CD4-positive, alpha-beta T cell treated with Interleukin-21 for 1 hour (primary cell): ENCODE data around the gene ATP1A4.

ENCODE experiments used
- DNase-seq: peaks from one replicate; pipeline ENCODE4 v3.0.0-alpha.2; 2020

ATP1A4 gene

GRCh38 chr1:160148121-160148520, 3.3 kb upstream of the ATP1A4 start:
- DNase-seq, result no peak

- DNase-seq, result no peak
Measured at GRCh38 chr1:160149233-160149632, 2.2 kb upstream of the ATP1A4 start.

GRCh38 chr1:160149716-160150115, 1.7 kb upstream of the ATP1A4 start:
- DNase-seq, result no peak

GRCh38 chr1:160154790-160155189, 3.4 kb downstream of the ATP1A4 start:
- DNase-seq, result no peak

- DNase-seq, result no peak
Measured at GRCh38 chr1:160156361-160156760, 5.0 kb downstream of the ATP1A4 start.

GRCh38 chr1:160157174-160157573, 5.8 kb downstream of the ATP1A4 start:
- no peak for DNase-seq

- no peak for DNase-seq
Measured at GRCh38 chr1:160158031-160158430, 6.6 kb downstream of the ATP1A4 start.

GRCh38 chr1:160158534-160158933, 7.1 kb downstream of the ATP1A4 start:
- no peak for DNase-seq

- no peak for DNase-seq
Measured at GRCh38 chr1:160159846-160160245, 8.4 kb downstream of the ATP1A4 start.

GRCh38 chr1:160161965-160162705, 10.7 kb downstream of the ATP1A4 start:
- no peak for DNase-seq

- no peak for DNase-seq
Measured at GRCh38 chr1:160162931-160163330, 11.5 kb downstream of the ATP1A4 start.

- no peak for DNase-seq
Measured at GRCh38 chr1:160163615-160164014, 12.2 kb downstream of the ATP1A4 start.

- no peak for DNase-seq
Measured at GRCh38 chr1:160164121-160164520, 12.7 kb downstream of the ATP1A4 start.

- DNase-seq, result no peak
Measured at GRCh38 chr1:160166166-160166868, 14.9 kb downstream of the ATP1A4 start.

GRCh38 chr1:160167056-160167455, 15.7 kb downstream of the ATP1A4 start:
- no peak for DNase-seq

GRCh38 chr1:160167580-160167979, 16.2 kb downstream of the ATP1A4 start:
- DNase-seq, result no peak

GRCh38 chr1:160168016-160168415, 16.6 kb downstream of the ATP1A4 start:
- no peak for DNase-seq

GRCh38 chr1:160168609-160169369, 17.4 kb downstream of the ATP1A4 start:
- no peak for DNase-seq

GRCh38 chr1:160169553-160170399, 18.4 kb downstream of the ATP1A4 start:
- DNase-seq, result no peak

- DNase-seq, result no peak
Measured at GRCh38 chr1:160171354-160171753, 20.0 kb downstream of the ATP1A4 start.

GRCh38 chr1:160171980-160172379, 20.6 kb downstream of the ATP1A4 start:
- no peak for DNase-seq

- DNase-seq, result no peak
Measured at GRCh38 chr1:160177231-160177630, 25.8 kb downstream of the ATP1A4 start.

- no peak for DNase-seq
Measured at GRCh38 chr1:160177667-160178066, 26.3 kb downstream of the ATP1A4 start.
